ENCODE measurements around the gene DACH1. TPM values are rescaled to one million over a fixed set of nuclear protein-coding genes. Genes with fewer than 3 reads are reported as not detected.

The DACH1 gene
- total and polyA plus RNA-seq, 11 donors: 1.2 to 3.8 (median 2.1) TPM

- H3K4me3 ChIP-seq: no peak overlapping the region
- H3K36me3 ChIP-seq: no peaks in the 10 kb centered on the region
- ATAC-seq: no peak
- no peaks in the 10 kb centered on the region for H3K9me3 ChIP-seq
- peaks cover 0 to 9% (median 0%) of the 10 kb centered on the region in 12 donors for H3K4me1 ChIP-seq
- WGBS, 4 donors: 49 to 57% (median 52%) methylated on average over 3 of the region's 3 CpGs
- intact Hi-C loops (cut with DNase I): no loop called here
- no peak for DNase-seq
- no peak overlapping the region for H3K27ac ChIP-seq
- no peaks in the 10 kb centered on the region for H3K27me3 ChIP-seq
- TF ChIP-seq CTCF (IDR thresholded peaks at IDR 0.05): no peak
- no peak for TF ChIP-seq POLR2A (IDR thresholded peaks at IDR 0.05)
These were observed 350.5 kb downstream of the DACH1 start for GRCh38 chr13:71516521-71516920.

DNA sequence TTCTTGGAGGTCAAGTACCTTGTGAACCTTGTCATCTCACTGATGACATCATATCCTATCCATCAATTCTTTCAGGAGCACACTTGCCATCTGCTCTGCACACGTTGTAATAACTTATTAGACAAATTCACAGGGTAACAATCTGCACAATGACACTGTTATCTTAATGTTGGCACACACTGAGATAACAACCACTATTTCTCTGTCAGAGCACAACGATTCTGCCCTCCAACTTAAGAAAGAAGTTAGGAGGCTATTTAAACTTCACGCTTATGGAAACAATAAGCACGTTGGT, 351.3 kb downstream of the DACH1 start:
- H3K4me3 ChIP-seq: no peak overlapping the region
- H3K27ac ChIP-seq: no peak overlapping the region
- TF ChIP-seq POLR2A (IDR thresholded peaks at IDR 0.05) (no peak), CTCF (IDR thresholded peaks at IDR 0.05) (no peak)
- no peaks in the 10 kb centered on the region for H3K36me3 ChIP-seq
- intact Hi-C loops (cut with DNase I): no loop called here
- H3K9me3 ChIP-seq: peaks cover 0 to 6% (median 0%) of the 10 kb centered on the region in 12 donors
- DNase-seq (no peak), ATAC-seq (no peak)
- peaks cover 0 to 2% (median 0%) of the 10 kb centered on the region in 12 donors for H3K4me1 ChIP-seq
- H3K27me3 ChIP-seq: no peaks in the 10 kb centered on the region
- WGBS, 4 donors: 27 to 39% (median 33%) methylated on average over 4 of the region's 4 CpGs

DNA sequence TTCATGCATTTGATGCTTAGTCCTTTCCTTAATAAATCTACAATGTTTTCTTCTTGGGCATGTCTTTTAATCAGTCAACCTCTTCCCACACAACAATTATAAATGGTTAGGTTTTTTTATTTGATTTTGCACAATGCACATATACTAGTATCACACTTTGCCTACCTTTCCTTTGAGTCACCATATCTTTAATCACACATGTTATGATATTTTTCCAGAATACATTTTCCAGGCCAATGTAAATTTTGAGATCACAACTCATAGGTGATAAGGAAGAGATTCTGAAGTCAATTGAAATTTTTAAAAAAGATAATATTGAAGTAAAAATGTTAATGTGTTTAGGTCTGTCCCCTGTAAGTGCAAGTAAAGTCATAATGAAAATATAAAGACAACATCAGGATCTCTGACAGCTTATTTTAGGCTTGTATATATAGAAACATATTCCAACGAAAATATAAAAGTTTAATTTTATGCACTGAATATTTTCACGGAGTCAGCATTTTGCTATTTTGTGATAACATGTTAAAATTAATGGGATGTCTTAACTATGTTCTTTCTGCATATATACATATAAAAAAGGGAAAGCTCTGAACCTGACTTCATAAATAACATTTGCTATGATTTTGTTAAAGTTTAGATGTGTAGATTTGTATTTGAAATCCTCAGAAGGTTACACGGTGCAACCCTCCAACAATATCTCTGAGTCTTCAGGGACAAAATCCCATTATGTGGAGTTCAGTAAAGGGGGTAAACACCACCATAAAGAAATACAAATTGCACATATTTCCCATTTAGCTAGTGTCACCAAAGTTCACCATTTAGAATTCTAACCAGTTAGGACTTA, 351.9 kb downstream of the DACH1 start:
- no peak overlapping the region for H3K27ac ChIP-seq
- ATAC-seq (no peak), DNase-seq (no peak)
- H3K9me3 ChIP-seq: peaks cover 0 to 9% (median 0%) of the 10 kb centered on the region in 12 donors
- intact Hi-C loops (cut with DNase I): no loop called here
- H3K36me3 ChIP-seq: no peaks in the 10 kb centered on the region
- TF ChIP-seq POLR2A (IDR thresholded peaks at IDR 0.05) (no peak), CTCF (IDR thresholded peaks at IDR 0.05) (no peak)
- no peak overlapping the region for H3K4me3 ChIP-seq
- 81 to 88% (median 85%) methylated on average over 3 of the region's 3 CpGs for WGBS, 4 donors
- H3K4me1 ChIP-seq: no peaks in the 10 kb centered on the region
- H3K27me3 ChIP-seq: no peaks in the 10 kb centered on the region

GRCh38 chr13:71513411-71514033, 353.5 kb downstream of the DACH1 start:
- H3K9me3 ChIP-seq: peaks cover 0 to 9% (median 0%) of the 10 kb centered on the region in 12 donors
- TF ChIP-seq CTCF (IDR thresholded peaks at IDR 0.05) (no peak), POLR2A (IDR thresholded peaks at IDR 0.05) (no peak)
- no peak overlapping the region for H3K27ac ChIP-seq
- no peaks in the 10 kb centered on the region for H3K27me3 ChIP-seq
- ATAC-seq: no peak
- no peaks in the 10 kb centered on the region for H3K36me3 ChIP-seq
- DNase-seq: no peak
- H3K4me1 ChIP-seq: no peaks in the 10 kb centered on the region
- no peak overlapping the region for H3K4me3 ChIP-seq
- intact Hi-C loops (cut with DNase I): no loop called here
